Fibroblast of lung (primary cell): ENCODE results near the gene IZUMO4. TPM values are rescaled to one million over a fixed set of nuclear protein-coding genes. Genes with fewer than 3 reads are reported as not detected.
"Not testable (repeated sequence)": the region's sequence is repeated elsewhere in the genome, so short reads cannot be mapped to it uniquely, and the experiment has no call there.

ENCODE experiments used
- DNase-seq, 2 donors: peaks; one replicate each; pipeline versions ENCODE4 v3.0.0 to v3.0.0-alpha.2; 2010; ENCODE audit warnings: low read depth in 2 of 2
- H2AFZ ChIP-seq: 2 replicates; pipeline ENCODE4 v1.5.1; 2012; ENCODE audit warnings: low read length, control low read depth, inconsistent platforms
- H3K27ac ChIP-seq: 2 replicates; pipeline ENCODE4 v1.5.1; 2011; ENCODE audit warnings: low read length, control low read depth; ENCODE audit not compliant: insufficient read depth
- H3K27me3 ChIP-seq: 2 replicates; pipeline ENCODE4 v1.5.1; 2011; ENCODE audit warnings: mild to moderate bottlenecking, low read length; ENCODE audit not compliant: control insufficient read depth, insufficient read depth
- H3K36me3 ChIP-seq: 2 replicates; pipeline ENCODE4 v1.5.1; 2011; ENCODE audit warnings: low read length; ENCODE audit not compliant: control insufficient read depth, insufficient read depth
- H3K4me1 ChIP-seq: 2 replicates; pipeline ENCODE4 v1.5.1; 2011; ENCODE audit warnings: low read length; ENCODE audit not compliant: control insufficient read depth, insufficient read depth; ENCODE audit errors: extremely low read depth
- H3K4me2 ChIP-seq: 2 replicates; pipeline ENCODE4 v1.5.1; 2011; ENCODE audit warnings: low read length, control low read depth; ENCODE audit not compliant: insufficient read depth; ENCODE audit errors: extremely low read depth
- H3K4me3 ChIP-seq, 4 experiments: fragments of 200-600 bp in 1 of 4; sonication (generic) in 1 of 4; replicated peaks in 1 of 4; 2 replicates each; pipeline ENCODE4 v1.5.1; 2011 to 2016; ENCODE audit warnings: low read length in 4 of 4, low read depth in 3 of 4, mild to moderate bottlenecking in 3 of 4, control low read depth in 2 of 4, inconsistent platforms in 1 of 4, mixed read lengths in 1 of 4; ENCODE audit not compliant: insufficient read depth in 1 of 4; ENCODE audit errors: control extremely low read depth in 1 of 4
- H3K79me2 ChIP-seq: 2 replicates; pipeline ENCODE4 v1.5.1; 2012; ENCODE audit warnings: mild to moderate bottlenecking, low read length, inconsistent platforms; ENCODE audit not compliant: control insufficient read depth, insufficient read depth
- H3K9ac ChIP-seq: 2 replicates; pipeline ENCODE4 v1.5.1; 2011; ENCODE audit warnings: mild to moderate bottlenecking, low read length, control low read depth; ENCODE audit not compliant: insufficient read depth
- H3K9me3 ChIP-seq: 2 replicates; pipeline ENCODE4 v1.5.1; 2012; ENCODE audit warnings: low read depth, low read length; ENCODE audit not compliant: control insufficient read depth, insufficient read depth
- H4K20me1 ChIP-seq: 2 replicates; pipeline ENCODE4 v1.5.1; 2011; ENCODE audit warnings: low read length; ENCODE audit not compliant: control insufficient read depth, insufficient read depth; ENCODE audit errors: extremely low read depth
- EZH2 ChIP-seq: IDR thresholded peaks from 2 replicates; pipeline ENCODE4 v1.5.1; 2012; ENCODE audit warnings: low read length, control low read depth, mild to moderate bottlenecking; ENCODE audit errors: missing control alignments
- polyA plus RNA-seq, 2 donors: library from polyadenylated mRNA; depleted of rRNA in 1 of 2; stranded (reverse) in 1 of 2; unstranded in 1 of 2; fragments of >200 nt; gene quantifications; 2 replicates each; pipeline ENCODE4 v1.2.1, GENCODE V29; 2011 to 2012; ENCODE audit warnings: missing spikeins in 1 of 2
- total RNA-seq: library from RNA; depleted of rRNA; stranded (reverse); fragments of >200 nt; gene quantifications from 2 replicates; pipeline ENCODE4 v1.2.1, GENCODE V29; 2014
- TF ChIP-seq, protein P1 (sequence below), 2 donors: IDR thresholded peaks in 1 of 2; conservative IDR thresholded peaks in 1 of 2; 1 replicate in 1 of 2; 2 replicates in 1 of 2; pipeline ENCODE4 v1.5.1; 2011 to 2012; ENCODE audit warnings: low read length in 2 of 2, control low read depth in 1 of 2, inconsistent platforms in 1 of 2, low read depth in 1 of 2, mild to moderate bottlenecking in 1 of 2

The IZUMO4 gene
- total and polyA plus RNA-seq, 2 donors (not counting 1 experiment from before 2014, with no cell fraction given) = 0.56 to 1.3 TPM

DNA sequence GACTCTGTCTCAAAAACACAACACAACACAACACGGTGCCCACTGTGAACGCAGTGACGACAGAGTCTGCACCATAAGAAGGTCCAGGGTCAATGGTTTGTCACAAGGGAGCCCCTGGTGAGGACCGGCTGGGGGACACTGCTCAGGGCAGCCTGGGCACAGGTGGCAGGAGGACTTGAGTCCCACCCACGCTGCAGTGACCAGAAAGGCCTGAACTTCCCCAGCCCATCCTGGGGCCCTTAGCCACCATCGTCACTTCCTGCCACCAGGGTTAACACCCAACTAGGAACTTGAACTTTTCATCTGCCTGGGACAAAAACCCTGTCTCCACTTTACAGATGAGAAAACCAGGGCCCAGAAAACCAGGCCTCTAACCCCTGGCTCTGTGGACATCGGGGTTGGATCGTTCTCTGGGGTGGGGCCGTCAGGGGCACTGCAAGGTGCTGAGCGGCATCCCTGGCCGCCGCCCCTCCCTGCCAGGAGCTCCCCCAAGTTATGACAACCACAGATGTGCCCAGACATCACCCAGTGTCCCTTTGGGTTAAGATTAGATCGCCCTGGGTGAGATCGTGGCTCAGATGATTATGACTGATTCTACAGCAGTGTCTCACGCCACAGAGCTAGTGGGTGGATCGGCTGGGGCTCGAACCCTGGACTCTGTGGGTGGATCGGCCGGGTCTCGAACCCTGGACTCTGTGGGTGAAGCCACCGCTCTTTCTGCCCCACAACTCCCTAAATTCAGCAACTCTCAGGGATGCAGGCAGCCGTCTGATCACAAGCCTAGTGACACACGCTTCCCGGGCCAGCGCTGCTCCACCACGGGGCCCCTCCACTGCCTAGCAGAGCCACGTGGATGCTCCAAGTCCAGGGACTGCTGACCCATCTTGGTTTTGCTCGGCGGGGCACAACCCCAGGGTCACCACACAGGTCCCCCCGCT is 14.6 kb upstream of the IZUMO4 start:
- peaks cover 26% of the 10 kb centered on the region for H3K36me3 ChIP-seq
- no peak overlapping the region for H3K4me3 ChIP-seq
- peaks cover 8% of the 10 kb centered on the region for H3K79me2 ChIP-seq
- TF ChIP-seq, protein P1, sequence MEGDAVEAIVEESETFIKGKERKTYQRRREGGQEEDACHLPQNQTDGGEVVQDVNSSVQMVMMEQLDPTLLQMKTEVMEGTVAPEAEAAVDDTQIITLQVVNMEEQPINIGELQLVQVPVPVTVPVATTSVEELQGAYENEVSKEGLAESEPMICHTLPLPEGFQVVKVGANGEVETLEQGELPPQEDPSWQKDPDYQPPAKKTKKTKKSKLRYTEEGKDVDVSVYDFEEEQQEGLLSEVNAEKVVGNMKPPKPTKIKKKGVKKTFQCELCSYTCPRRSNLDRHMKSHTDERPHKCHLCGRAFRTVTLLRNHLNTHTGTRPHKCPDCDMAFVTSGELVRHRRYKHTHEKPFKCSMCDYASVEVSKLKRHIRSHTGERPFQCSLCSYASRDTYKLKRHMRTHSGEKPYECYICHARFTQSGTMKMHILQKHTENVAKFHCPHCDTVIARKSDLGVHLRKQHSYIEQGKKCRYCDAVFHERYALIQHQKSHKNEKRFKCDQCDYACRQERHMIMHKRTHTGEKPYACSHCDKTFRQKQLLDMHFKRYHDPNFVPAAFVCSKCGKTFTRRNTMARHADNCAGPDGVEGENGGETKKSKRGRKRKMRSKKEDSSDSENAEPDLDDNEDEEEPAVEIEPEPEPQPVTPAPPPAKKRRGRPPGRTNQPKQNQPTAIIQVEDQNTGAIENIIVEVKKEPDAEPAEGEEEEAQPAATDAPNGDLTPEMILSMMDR (conservative IDR thresholded peaks at IDR 0.05 in 1 of 2, IDR thresholded peaks at IDR 0.05 in 1 of 2; ENCODE audit: low read depth in 1 of 2, low read length in 2 of 2) = no peak
- H2AFZ ChIP-seq = no peak overlapping the region
- no peak overlapping the region for H3K4me2 ChIP-seq
- no peak overlapping the region for H3K9ac ChIP-seq
- no peaks in the 10 kb centered on the region for H3K9me3 ChIP-seq
- DNase-seq = no peak
- H4K20me1 ChIP-seq = no peaks in the 10 kb centered on the region
- H3K4me1 ChIP-seq = no peaks in the 10 kb centered on the region
- H3K27me3 ChIP-seq = no peaks in the 10 kb centered on the region
- H3K27ac ChIP-seq = no peak overlapping the region

DNA sequence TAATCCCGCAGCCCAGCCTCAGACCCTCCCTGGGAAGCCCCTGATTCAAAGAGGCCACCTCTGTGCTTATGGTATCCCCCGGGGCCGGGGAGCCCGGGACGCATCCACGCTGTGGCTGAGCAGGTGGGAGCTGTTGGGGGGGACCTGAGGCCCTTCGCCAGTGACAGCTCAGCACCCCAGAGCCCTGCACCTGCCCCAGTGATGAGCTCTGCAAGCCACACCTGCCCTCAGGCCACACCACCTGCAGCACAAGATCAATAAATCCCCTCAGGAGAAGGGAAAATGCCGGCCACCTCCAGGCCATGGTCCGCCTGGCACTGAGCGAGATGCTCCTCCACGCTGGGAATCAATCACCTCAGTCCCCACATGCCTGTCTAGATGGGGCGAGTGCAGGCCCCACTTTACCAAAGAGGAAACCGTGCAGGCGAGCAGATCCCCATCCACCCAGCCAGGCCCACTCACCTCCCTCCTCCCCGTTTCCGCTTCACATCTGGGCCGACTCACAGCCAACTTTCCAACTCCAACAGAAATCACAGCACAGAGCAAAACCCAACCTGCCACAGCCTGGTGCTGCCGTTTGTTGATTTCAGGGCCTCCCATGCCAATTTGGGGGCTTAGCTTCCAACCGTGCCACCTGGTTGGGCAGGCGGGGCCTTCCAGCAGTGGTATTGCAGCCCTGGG is 13.4 kb upstream of the IZUMO4 start:
- no peaks in the 10 kb centered on the region for H3K9me3 ChIP-seq
- no peaks in the 10 kb centered on the region for H4K20me1 ChIP-seq
- H3K79me2 ChIP-seq = peaks cover 15% of the 10 kb centered on the region
- no peak overlapping the region for H2AFZ ChIP-seq
- no peak for TF ChIP-seq EZH2
- TF ChIP-seq, protein P1 (conservative IDR thresholded peaks at IDR 0.05 in 1 of 2, IDR thresholded peaks at IDR 0.05 in 1 of 2; ENCODE audit: low read depth in 1 of 2, low read length in 2 of 2) = no peak
- H3K4me2 ChIP-seq = no peak overlapping the region
- DNase-seq = no peak
- no peaks in the 10 kb centered on the region for H3K4me1 ChIP-seq
- H3K27ac ChIP-seq = no peak overlapping the region
- no peak overlapping the region for H3K4me3 ChIP-seq
- H3K27me3 ChIP-seq = no peaks in the 10 kb centered on the region
- H3K9ac ChIP-seq = no peak overlapping the region
- H3K36me3 ChIP-seq = peaks cover 21% of the 10 kb centered on the region

DNA sequence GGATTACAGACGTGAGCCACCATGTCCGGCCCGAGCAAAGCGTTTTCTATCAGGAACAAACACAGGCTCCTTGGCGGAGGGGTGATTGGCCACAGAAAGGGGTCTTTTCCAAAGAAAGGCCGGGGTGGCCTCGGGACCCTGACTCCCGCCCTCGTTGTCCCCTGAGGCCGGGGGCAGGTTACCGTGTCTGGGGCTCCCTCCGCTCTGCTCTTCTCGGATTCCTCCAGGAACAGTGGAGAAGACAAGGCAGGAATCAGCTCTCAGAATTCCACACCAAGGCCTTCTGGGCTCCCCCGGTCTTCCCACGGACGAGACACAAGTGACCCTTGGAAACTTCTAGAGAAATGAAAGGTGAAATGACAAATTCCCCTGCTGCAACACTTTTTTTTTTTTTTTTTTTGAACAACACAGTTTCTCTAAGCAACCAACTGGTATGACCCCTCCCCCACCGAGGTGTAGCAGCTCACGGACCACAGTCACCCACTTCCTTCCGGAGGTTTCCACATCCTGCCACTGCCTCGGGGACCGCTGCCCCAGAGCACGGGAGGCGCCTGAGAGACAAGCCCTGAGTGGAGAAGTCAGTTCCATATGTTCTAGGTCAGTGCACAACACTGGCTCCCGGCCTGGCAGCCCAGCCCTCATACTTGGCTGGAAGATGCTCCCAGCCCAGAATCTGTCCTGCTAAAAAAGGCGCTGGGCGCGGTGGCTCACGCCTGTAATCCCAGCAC is 11.6 kb upstream of the IZUMO4 start:
- Histone ChIP-seq H3K9me3 (no peaks in the 10 kb centered on the region), H2AFZ (no peak overlapping the region), H3K36me3 (peaks cover 18% of the 10 kb centered on the region), H3K4me1 (peaks cover 8% of the 10 kb centered on the region), H3K27me3 (no peaks in the 10 kb centered on the region), H3K4me3 (no peak overlapping the region), H4K20me1 (no peaks in the 10 kb centered on the region), H3K4me2 (no peak overlapping the region), H3K9ac (no peak overlapping the region), H3K79me2 (peaks cover 29% of the 10 kb centered on the region), H3K27ac (no peak overlapping the region)
- TF ChIP-seq EZH2 = no peak
- TF ChIP-seq, protein P1 (conservative IDR thresholded peaks at IDR 0.05 in 1 of 2, IDR thresholded peaks at IDR 0.05 in 1 of 2; ENCODE audit: low read depth in 1 of 2, low read length in 2 of 2) = no peak
- peak in 1 of 2 donors; percentile 46 for DNase-seq

DNA sequence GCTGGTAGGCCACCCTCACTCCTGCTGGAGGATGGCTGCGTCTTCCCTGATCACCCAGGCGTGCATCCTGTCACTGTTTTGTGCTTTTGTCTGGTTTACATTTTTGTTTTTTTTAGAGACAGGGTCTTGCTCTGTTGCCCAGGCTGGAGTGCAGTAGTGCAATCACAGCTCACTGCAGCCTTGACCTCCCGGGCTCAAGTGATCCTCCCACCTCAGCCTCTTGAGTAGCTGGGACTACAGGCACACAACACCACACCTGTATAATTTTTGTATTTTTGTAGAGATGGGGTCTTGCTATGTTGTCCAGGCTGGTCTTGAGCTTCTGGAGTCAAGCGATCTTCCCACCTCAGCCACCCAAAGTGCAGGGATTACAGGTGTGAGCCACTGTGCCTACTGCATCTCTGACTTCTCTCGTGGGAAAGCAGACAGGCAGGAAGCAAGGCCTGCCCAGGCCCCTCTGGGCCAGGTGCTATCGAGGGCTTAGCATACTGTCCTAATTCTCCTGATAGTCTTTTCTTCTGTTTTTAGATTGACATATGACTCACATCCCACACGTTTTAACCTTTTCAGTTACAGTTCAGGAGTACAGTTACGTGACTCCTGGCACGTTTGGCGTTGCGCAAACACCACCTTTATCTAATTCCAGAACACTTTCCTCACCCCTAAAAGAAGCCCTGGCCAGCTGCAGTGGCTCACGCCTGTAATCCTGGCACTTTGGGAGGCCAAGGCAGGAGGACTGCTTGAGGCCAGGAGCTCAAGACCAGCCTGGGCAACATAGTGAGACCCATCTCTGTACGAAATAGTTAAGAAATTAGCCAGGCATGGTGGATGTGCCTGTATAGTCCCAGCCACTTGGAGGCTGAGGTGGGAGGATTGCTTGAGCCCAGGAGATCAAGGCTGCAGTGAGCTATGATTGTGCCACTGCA is 9.8 kb upstream of the IZUMO4 start:
- not testable (repeated sequence) for H3K4me3 ChIP-seq, H4K20me1 ChIP-seq, H2AFZ ChIP-seq, H3K27me3 ChIP-seq, H3K9ac ChIP-seq, H3K27ac ChIP-seq, H3K4me2 ChIP-seq, H3K9me3 ChIP-seq
- Histone ChIP-seq H3K4me1 (peaks cover 14% of the 10 kb centered on the region), H3K36me3 (peaks cover 12% of the 10 kb centered on the region), H3K79me2 (peaks cover 32% of the 10 kb centered on the region)
- peak; percentile 20 to 24 for DNase-seq
